A673 (cell line): ENCODE data around the gene GDF15.

ENCODE experiments used
- CTCF ChIP-seq: fragments of 300-800, 200-600 bp; sonication (generic); conservative IDR thresholded peaks from 2 replicates; pipeline ENCODE4 v1.5.1; 2017; ENCODE audit warnings: low read depth, mild to moderate bottlenecking, antibody characterized with exemption, low read length, moderate library complexity, mixed read lengths
- EZH2 ChIP-seq: fragments of 200-600 bp; sonication (generic); IDR thresholded peaks from 2 replicates; pipeline ENCODE4 v1.6.1; 2017; ENCODE audit warnings: borderline replicate concordance, low read depth, mild to moderate bottlenecking, mixed read lengths, antibody characterized with exemption, low read length; ENCODE audit not compliant: poor library complexity, severe bottlenecking

- TF ChIP-seq CTCF (no peak), EZH2 (no peak)
These were observed 749 bp downstream of the GDF15 start for GRCh38 chr19:18386543-18387271.
